ENCODE data around the gene RLN1. TPM values are rescaled to one million over a fixed set of nuclear protein-coding genes. Genes with fewer than 3 reads are reported as not detected.

RLN1 gene
- total and polyA plus RNA-seq, 2 of the 13 experiments (the other 11 are each of a cell fraction or from before 2014, with no cell fraction given), result not detected

DNA sequence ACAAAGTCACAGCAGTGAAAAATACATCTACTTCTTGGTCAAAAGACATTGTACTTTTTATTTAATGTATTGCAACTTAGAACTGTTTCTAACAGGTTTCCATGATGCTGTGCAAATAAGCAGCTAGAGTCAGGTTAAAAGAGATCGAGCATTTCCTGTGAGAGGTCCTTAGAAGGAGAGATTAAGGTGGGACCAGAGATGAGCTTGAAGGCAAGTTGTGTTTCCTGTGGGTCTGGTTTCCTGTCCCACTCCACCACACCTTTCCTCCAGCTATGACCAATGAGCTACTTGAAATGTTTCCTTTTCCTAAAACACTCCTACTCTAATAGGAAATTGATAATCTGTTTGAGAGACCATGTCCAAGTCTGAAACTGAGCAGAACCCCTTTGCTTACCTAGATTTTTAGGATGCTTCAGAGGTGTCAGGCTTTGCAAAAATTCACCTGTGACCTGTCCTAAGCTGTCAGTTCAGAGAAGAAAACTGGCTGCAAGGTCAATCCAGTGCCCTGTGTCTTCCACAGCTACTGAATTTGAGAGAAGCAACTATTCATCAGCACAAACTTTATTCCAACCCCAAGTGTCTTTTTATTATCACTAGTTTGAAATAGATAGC, 13.1 kb upstream of the RLN1 start:
- BruUV-seq (replicated peaks), result no TSS peak
- Histone ChIP-seq H3K27ac (ENCODE audit: extremely low read length, insufficient read depth, low read length) (no peak overlapping the region), H3K4me1 (ENCODE audit: insufficient read depth, low read length) (no peaks in the 10 kb centered on the region), H3K79me2 (ENCODE audit: insufficient read depth, low read length) (no peaks in the 10 kb centered on the region), H3K4me2 (ENCODE audit: low read depth, low read length) (no peak overlapping the region), H3K4me3 (replicated peaks in 1 of 3; ENCODE audit: insufficient read depth in 1 of 3, low read depth in 2 of 3, low read length in 3 of 3) (no peak overlapping the region), H3K36me3 (replicated peaks in 1 of 2; ENCODE audit: control insufficient read depth in 1 of 2, insufficient read depth in 2 of 2, low read length in 2 of 2) (no peaks in the 10 kb centered on the region), H2AFZ (ENCODE audit: low read length) (no peak overlapping the region), H3K27me3 (ENCODE audit: control insufficient read depth in 1 of 2, insufficient read depth in 2 of 2, low read length in 2 of 2) (no peaks in the 10 kb centered on the region), H4K20me1 (ENCODE audit: insufficient read depth, low read length) (no peaks in the 10 kb centered on the region), H3K9me3 (ENCODE audit: low read length) (no peaks in the 10 kb centered on the region), H3K9ac (ENCODE audit: insufficient read depth, low read depth, low read length) (no peak overlapping the region)
- DNase-seq (ENCODE audit: low spot score) (no peak), ATAC-seq (no peak), FAIRE-seq (no peak)
- in situ Hi-C loops (cut with HindIII; ENCODE audit: extremely low pct_ligation_motif_present, low pct_unique_long_range_greater_than_20kb), result no loop called here
- intact Hi-C loops (cut with micrococcal nuclease; ENCODE audit: unreplicated experiment), result no loop called here
- ChIA-PET POLR2A (no interaction called here), CTCF (ENCODE audit: low intra/inter-chr PET ratio, low total read pairs) (no interaction called here)
- TF ChIP-seq ZNF292 (CRISPR knock-in tag; IDR thresholded peaks at IDR 0.05; ENCODE audit: borderline replicate concordance, low read depth) (no peak), GRHL1 (CRISPR knock-in tag; conservative IDR thresholded peaks at IDR 0.05) (no peak), NFRKB (IDR thresholded peaks at IDR 0.05) (no peak), CEBPB (IDR thresholded peaks at IDR 0.05; ENCODE audit: borderline replicate concordance, low read depth, low read length) (no peak), ZNF282 (IDR thresholded peaks at IDR 0.05; ENCODE audit: partially characterized antibody) (no peak), HCFC1 (IDR thresholded peaks at IDR 0.05; ENCODE audit: low read depth, low read length) (no peak), HNRNPK (IDR thresholded peaks at IDR 0.05; ENCODE audit: low read depth, low read length, poor library complexity, severe bottlenecking) (no peak), ZNF383 (CRISPR knock-in tag; IDR thresholded peaks at IDR 0.05; ENCODE audit: borderline replicate concordance) (no peak), ZNF788 (CRISPR knock-in tag; IDR thresholded peaks at IDR 0.05; ENCODE audit: borderline replicate concordance) (no peak), ZNF570 (CRISPR knock-in tag; IDR thresholded peaks at IDR 0.05; ENCODE audit: borderline replicate concordance) (no peak), ZSCAN20 (CRISPR knock-in tag; IDR thresholded peaks at IDR 0.05; ENCODE audit: borderline replicate concordance) (no peak), MYPOP (CRISPR knock-in tag; IDR thresholded peaks at IDR 0.05) (no peak), ZNF530 (CRISPR knock-in tag; IDR thresholded peaks at IDR 0.05; ENCODE audit: low read depth) (no peak), SNRNP70 (IDR thresholded peaks at IDR 0.05; ENCODE audit: low read depth, low read length) (no peak), ZNF713 (CRISPR knock-in tag; IDR thresholded peaks at IDR 0.05) (no peak)
- TF ChIP-seq, protein P1, sequence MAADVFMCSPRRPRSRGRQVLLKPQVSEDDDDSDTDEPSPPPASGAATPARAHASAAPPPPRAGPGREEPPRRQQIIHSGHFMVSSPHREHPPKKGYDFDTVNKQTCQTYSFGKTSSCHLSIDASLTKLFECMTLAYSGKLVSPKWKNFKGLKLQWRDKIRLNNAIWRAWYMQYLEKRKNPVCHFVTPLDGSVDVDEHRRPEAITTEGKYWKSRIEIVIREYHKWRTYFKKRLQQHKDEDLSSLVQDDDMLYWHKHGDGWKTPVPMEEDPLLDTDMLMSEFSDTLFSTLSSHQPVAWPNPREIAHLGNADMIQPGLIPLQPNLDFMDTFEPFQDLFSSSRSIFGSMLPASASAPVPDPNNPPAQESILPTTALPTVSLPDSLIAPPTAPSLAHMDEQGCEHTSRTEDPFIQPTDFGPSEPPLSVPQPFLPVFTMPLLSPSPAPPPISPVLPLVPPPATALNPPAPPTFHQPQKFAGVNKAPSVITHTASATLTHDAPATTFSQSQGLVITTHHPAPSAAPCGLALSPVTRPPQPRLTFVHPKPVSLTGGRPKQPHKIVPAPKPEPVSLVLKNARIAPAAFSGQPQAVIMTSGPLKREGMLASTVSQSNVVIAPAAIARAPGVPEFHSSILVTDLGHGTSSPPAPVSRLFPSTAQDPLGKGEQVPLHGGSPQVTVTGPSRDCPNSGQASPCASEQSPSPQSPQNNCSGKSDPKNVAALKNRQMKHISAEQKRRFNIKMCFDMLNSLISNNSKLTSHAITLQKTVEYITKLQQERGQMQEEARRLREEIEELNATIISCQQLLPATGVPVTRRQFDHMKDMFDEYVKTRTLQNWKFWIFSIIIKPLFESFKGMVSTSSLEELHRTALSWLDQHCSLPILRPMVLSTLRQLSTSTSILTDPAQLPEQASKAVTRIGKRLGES (CRISPR knock-in tag; IDR thresholded peaks at IDR 0.05; ENCODE audit: borderline replicate concordance), result no peak
- TF ChIP-seq, protein P2, sequence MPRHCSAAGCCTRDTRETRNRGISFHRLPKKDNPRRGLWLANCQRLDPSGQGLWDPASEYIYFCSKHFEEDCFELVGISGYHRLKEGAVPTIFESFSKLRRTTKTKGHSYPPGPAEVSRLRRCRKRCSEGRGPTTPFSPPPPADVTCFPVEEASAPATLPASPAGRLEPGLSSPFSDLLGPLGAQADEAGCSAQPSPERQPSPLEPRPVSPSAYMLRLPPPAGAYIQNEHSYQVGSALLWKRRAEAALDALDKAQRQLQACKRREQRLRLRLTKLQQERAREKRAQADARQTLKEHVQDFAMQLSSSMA (CRISPR knock-in tag; IDR thresholded peaks at IDR 0.05), result no peak
- WGBS (ENCODE audit: low lambda C conversion rate), result 25% methylated on average over 1 of the region's 1 CpG

Measured in HepG2 (cell line).